Gastrocnemius medialis (tissue), 4 donors: ENCODE results near the gene COX10.

Experiments used
- POLR2A ChIP-seq, 2 donors: fragments of 450-650 bp; IDR thresholded peaks; one replicate each; pipeline ENCODE4 v1.6.1; 2017; ENCODE audit warnings: antibody characterized with exemption in 2 of 2, mild to moderate bottlenecking in 2 of 2, moderate library complexity in 2 of 2
- TF ChIP-seq, protein P1 (sequence below), 5 experiments: fragments of 450-650 bp in 3 of 5; fragments of 200-600 bp in 2 of 5; sonication (generic) in 2 of 5; IDR thresholded peaks in 4 of 5; conservative IDR thresholded peaks in 1 of 5; 1 replicate in 4 of 5; 2 replicates in 1 of 5; pipeline ENCODE4 v1.5.1; 2016 to 2019; ENCODE audit warnings: antibody characterized with exemption in 5 of 5, mild to moderate bottlenecking in 3 of 5, moderate library complexity in 3 of 5

DNA sequence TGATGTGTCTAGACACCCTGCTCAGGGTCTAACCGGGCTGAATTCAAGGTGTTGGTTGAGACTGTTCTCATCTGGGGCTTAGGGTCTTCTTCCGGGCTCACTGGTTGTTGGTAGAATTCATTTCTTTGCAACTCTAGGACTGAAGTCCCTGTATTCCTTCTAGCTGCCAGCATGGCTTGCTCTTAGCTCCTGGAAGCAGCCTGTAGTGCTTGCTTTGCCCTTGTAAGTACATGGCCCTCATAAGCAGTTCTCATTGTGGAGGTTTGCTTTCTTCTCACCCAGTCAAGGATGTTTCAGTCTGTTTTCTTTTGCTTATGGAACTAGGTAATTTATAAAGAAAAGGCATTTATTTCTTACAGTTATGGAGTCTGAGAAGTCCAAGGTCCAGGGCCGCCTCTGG is 26.3 kb downstream of the COX10 start:
- TF ChIP-seq POLR2A (IDR thresholded peaks at IDR 0.05), result no peak
- TF ChIP-seq, protein P1, sequence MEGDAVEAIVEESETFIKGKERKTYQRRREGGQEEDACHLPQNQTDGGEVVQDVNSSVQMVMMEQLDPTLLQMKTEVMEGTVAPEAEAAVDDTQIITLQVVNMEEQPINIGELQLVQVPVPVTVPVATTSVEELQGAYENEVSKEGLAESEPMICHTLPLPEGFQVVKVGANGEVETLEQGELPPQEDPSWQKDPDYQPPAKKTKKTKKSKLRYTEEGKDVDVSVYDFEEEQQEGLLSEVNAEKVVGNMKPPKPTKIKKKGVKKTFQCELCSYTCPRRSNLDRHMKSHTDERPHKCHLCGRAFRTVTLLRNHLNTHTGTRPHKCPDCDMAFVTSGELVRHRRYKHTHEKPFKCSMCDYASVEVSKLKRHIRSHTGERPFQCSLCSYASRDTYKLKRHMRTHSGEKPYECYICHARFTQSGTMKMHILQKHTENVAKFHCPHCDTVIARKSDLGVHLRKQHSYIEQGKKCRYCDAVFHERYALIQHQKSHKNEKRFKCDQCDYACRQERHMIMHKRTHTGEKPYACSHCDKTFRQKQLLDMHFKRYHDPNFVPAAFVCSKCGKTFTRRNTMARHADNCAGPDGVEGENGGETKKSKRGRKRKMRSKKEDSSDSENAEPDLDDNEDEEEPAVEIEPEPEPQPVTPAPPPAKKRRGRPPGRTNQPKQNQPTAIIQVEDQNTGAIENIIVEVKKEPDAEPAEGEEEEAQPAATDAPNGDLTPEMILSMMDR (IDR thresholded peaks at IDR 0.05 in 4 of 5, conservative IDR thresholded peaks at IDR 0.05 in 1 of 5), result no peak
